WERI-Rb-1 (cell line): ENCODE measurements around the gene TSPAN2.

Experiments
- DNase-seq: peaks from one replicate; pipeline ENCODE4 v3.0.0-alpha.2; 2020
- H3K27ac ChIP-seq: fragments of 250-450 bp; sonication (Bioruptor Pico); 2 replicates; pipeline ENCODE4 v1.5.1; 2020; ENCODE audit warnings: mild to moderate bottlenecking, moderate library complexity
- H3K27me3 ChIP-seq: fragments of 250-450 bp; sonication (Bioruptor Pico); 2 replicates; pipeline ENCODE4 v1.5.1; 2021; ENCODE audit warnings: mild to moderate bottlenecking, low read depth, moderate library complexity; ENCODE audit not compliant: insufficient read depth, severe bottlenecking
- H3K36me3 ChIP-seq: fragments of 250-450 bp; sonication (Bioruptor Pico); 2 replicates; pipeline ENCODE4 v1.5.1; 2020; ENCODE audit warnings: mild to moderate bottlenecking, moderate library complexity
- H3K4me3 ChIP-seq: 2 replicates; pipeline ENCODE4 v1.5.1; 2011; ENCODE audit warnings: low read depth, mild to moderate bottlenecking, control low read depth, low read length
- H3K9me3 ChIP-seq: fragments of 250-450 bp; sonication (Bioruptor Pico); 2 replicates; pipeline ENCODE4 v1.5.1; 2021; ENCODE audit warnings: mild to moderate bottlenecking, moderate library complexity; ENCODE audit not compliant: severe bottlenecking
- CTCF ChIP-seq: IDR thresholded peaks from 2 replicates; pipeline ENCODE4 v1.5.1; 2011; ENCODE audit warnings: low read depth, mild to moderate bottlenecking, control low read depth, inconsistent platforms, low read length

Gene TSPAN2

DNA sequence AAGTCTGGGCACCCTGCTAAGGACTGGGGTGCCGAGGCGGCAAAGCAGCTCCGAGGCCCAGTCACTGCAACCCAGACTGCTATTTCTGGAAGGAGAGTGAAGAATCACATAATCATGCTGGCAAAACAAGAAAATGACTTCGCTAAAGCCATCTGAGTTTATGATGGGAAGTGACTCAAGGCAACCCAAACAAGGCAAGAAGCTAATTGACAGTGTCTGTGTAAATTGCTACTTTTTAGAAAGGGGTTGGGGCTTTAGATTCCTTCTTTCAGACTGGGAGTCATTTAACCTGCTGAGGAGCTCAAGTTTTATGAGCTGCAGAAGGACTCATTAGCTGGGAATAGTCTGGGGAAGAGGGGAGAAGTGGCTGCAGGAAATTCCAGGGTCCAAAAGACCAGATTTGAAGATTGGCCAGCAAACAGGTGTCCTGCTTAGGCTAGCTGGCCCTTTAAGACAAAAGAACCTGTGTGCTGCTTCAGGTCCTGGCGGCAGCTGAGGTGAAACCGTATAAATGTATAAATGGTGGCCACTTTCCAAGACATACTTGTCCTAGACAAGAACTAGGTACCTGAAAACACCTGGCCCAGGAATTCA, 31.5 kb downstream of the TSPAN2 start:
- H3K27me3 ChIP-seq: no peaks in the 10 kb centered on the region
- DNase-seq: no peak
- H3K9me3 ChIP-seq: no peaks in the 10 kb centered on the region
- no peak overlapping the region for H3K27ac ChIP-seq
- no peak for TF ChIP-seq CTCF
- H3K36me3 ChIP-seq: no peaks in the 10 kb centered on the region
- H3K4me3 ChIP-seq: no peak overlapping the region

- no peaks in the 10 kb centered on the region for H3K27me3 ChIP-seq
- no peak overlapping the region for H3K4me3 ChIP-seq
- H3K36me3 ChIP-seq: no peaks in the 10 kb centered on the region
- no peak for DNase-seq
- no peak for TF ChIP-seq CTCF
- H3K9me3 ChIP-seq: no peaks in the 10 kb centered on the region
- H3K27ac ChIP-seq: no peak overlapping the region
Measured at GRCh38 chr1:115056395-115056798, 32.9 kb downstream of the TSPAN2 start.

DNA sequence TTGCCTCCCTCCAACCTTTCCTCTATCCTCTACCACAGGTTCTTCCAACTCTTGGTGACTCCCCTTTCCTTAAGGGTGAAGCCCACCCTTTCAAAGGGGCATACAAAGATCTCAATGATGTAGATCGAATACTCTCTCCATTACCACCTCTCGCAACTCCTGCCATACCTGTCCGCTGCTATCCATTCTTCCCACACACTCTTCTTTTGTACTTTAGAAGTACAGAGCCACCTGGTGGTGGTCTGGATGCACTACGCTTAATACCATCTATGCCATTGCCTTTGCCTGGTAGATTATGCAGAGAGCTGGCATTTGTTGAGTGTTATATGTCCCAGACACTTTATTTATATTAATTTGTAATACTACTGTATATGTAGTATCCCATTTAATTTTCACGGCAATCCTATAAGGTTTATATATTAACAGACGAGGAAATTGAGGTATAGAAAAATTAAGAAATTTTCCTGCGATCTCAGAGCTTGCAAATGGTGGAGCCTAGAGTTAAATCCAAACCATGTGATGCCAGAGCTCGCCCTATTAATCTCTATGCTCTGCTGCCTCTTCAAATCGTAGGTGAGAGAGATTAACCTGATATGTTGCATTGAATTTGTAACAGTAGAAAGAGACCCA, 36.7 kb downstream of the TSPAN2 start:
- peak; percentile 69 for DNase-seq
- Histone ChIP-seq H3K27ac (no peak overlapping the region), H3K27me3 (no peaks in the 10 kb centered on the region), H3K36me3 (no peaks in the 10 kb centered on the region), H3K4me3 (no peak overlapping the region), H3K9me3 (no peaks in the 10 kb centered on the region)
- TF ChIP-seq CTCF: peak; percentile 73

- no peaks in the 10 kb centered on the region for H3K36me3 ChIP-seq
- no peak overlapping the region for H3K27ac ChIP-seq
- no peaks in the 10 kb centered on the region for H3K9me3 ChIP-seq
- H3K4me3 ChIP-seq: no peak overlapping the region
- DNase-seq: no peak
- no peaks in the 10 kb centered on the region for H3K27me3 ChIP-seq
- TF ChIP-seq CTCF: no peak
Measured at GRCh38 chr1:115051850-115052249, 37.5 kb downstream of the TSPAN2 start.

- H3K27ac ChIP-seq: no peak overlapping the region
- DNase-seq: no peak
Measured at GRCh38 chr1:115046751-115047150, 42.6 kb downstream of the TSPAN2 start.

More at GRCh38 chr1:115046751-115047150, 42.6 kb downstream of the TSPAN2 start:
- Histone ChIP-seq H3K9me3 (no peaks in the 10 kb centered on the region), H3K27me3 (no peaks in the 10 kb centered on the region), H3K4me3 (no peak overlapping the region), H3K36me3 (no peaks in the 10 kb centered on the region)
- TF ChIP-seq CTCF: no peak
